Measurements from ENCODE around the gene UAP1L1. TPM values are rescaled to one million over a fixed set of nuclear protein-coding genes. Genes with fewer than 3 reads are reported as not detected.

UAP1L1 gene
- total RNA-seq, 1 experiment from 2014 or later = 6.6 TPM

GRCh38 chr9:137096785-137097546, 19.6 kb downstream of the UAP1L1 start:
- Histone ChIP-seq H3K4me1 (ENCODE audit: insufficient read depth, low read length) (no peaks in the 10 kb centered on the region), H3K27me3 (ENCODE audit: insufficient read depth, low read length) (no peaks in the 10 kb centered on the region), H3K27ac (ENCODE audit: insufficient read length, low read depth, low read length) (no peak overlapping the region), H3K56ac (ENCODE audit: insufficient read length, low read depth, low read length) (no peak overlapping the region), H2BK120ac (ENCODE audit: low read depth, low read length, poor library complexity, severe bottlenecking) (no peak overlapping the region), H2BK20ac (ENCODE audit: low read depth, low read length, poor library complexity, severe bottlenecking) (no peak overlapping the region), H3K23me2 (ENCODE audit: insufficient read length, low read depth, low read length, poor library complexity, severe bottlenecking) (no peaks in the 10 kb centered on the region), H2AFZ (ENCODE audit: low read length) (no peak overlapping the region), H3K4ac (ENCODE audit: low read depth, low read length) (no peak overlapping the region), H3K23ac (ENCODE audit: insufficient read length, low read depth, low read length) (no peak overlapping the region), H3K18ac (ENCODE audit: insufficient read length, low read depth, low read length) (no peak overlapping the region), H2AK5ac (ENCODE audit: insufficient read length, low read length) (no peak overlapping the region), H2BK15ac (ENCODE audit: low read depth, low read length) (no peak overlapping the region), H4K5ac (ENCODE audit: insufficient read length, low read depth, low read length) (no peak overlapping the region), H4K91ac (ENCODE audit: insufficient read length, low read depth, low read length) (no peak overlapping the region), H4K8ac (replicated peaks; ENCODE audit: insufficient read length, low read depth, low read length) (no peak overlapping the region), H3K79me1 (ENCODE audit: insufficient read depth, low read depth, low read length, poor library complexity, severe bottlenecking) (no peaks in the 10 kb centered on the region), H2BK12ac (ENCODE audit: insufficient read length, low read depth, low read length) (no peak overlapping the region), H2BK5ac (ENCODE audit: insufficient read length, low read length) (no peak overlapping the region), H3K9me3 (ENCODE audit: control insufficient read depth, low read depth, low read length) (peaks cover 5% of the 10 kb centered on the region), H3K9ac (ENCODE audit: extremely low read depth, insufficient read length, low read length) (no peak overlapping the region), H3K79me2 (ENCODE audit: insufficient read depth, low read length) (no peaks in the 10 kb centered on the region), H4K20me1 (ENCODE audit: control insufficient read depth, insufficient read depth, insufficient read length) (no peaks in the 10 kb centered on the region), H3K14ac (ENCODE audit: insufficient read depth, low read length) (no peak overlapping the region), H3T11ph (ENCODE audit: low read length) (no peak overlapping the region), H3K4me2 (ENCODE audit: insufficient read depth, insufficient read length, low read length) (no peak overlapping the region)
- H3K4me3 Mint-ChIP-seq = no peak overlapping the region
- no peak for DNase-seq
- peaks cover 14 to 41% (median 23%) of the 10 kb centered on the region in 3 experiments for H3K36me3 Mint-ChIP-seq (ENCODE audit: insufficient read depth in 1 of 3, low read depth in 3 of 3)
- WGBS (ENCODE audit: extremely low coverage, insufficient read length, low lambda C conversion rate) = no CpG with 5 or more reads among the region's 31 CpGs
- no peaks in the 10 kb centered on the region for H3K27me3 Mint-ChIP-seq (ENCODE audit: low read depth)
- no peaks in the 10 kb centered on the region for H3K4me1 Mint-ChIP-seq
- TF ChIP-seq, protein P1, sequence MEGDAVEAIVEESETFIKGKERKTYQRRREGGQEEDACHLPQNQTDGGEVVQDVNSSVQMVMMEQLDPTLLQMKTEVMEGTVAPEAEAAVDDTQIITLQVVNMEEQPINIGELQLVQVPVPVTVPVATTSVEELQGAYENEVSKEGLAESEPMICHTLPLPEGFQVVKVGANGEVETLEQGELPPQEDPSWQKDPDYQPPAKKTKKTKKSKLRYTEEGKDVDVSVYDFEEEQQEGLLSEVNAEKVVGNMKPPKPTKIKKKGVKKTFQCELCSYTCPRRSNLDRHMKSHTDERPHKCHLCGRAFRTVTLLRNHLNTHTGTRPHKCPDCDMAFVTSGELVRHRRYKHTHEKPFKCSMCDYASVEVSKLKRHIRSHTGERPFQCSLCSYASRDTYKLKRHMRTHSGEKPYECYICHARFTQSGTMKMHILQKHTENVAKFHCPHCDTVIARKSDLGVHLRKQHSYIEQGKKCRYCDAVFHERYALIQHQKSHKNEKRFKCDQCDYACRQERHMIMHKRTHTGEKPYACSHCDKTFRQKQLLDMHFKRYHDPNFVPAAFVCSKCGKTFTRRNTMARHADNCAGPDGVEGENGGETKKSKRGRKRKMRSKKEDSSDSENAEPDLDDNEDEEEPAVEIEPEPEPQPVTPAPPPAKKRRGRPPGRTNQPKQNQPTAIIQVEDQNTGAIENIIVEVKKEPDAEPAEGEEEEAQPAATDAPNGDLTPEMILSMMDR (conservative IDR thresholded peaks at IDR 0.05) = no peak
- H3K27ac Mint-ChIP-seq = no peak overlapping the region
- H3K9me3 Mint-ChIP-seq = peaks cover 0 to 4% of the 10 kb centered on the region in 2 experiments; a peak in 2 of 5 replicates

Data from H9 (cell line).